ENCODE data around the gene TTC4.
"Not testable (repeated sequence)": the region's sequence is repeated elsewhere in the genome, so short reads cannot be mapped to it uniquely, and the experiment has no call there.

The TTC4 gene

DNA sequence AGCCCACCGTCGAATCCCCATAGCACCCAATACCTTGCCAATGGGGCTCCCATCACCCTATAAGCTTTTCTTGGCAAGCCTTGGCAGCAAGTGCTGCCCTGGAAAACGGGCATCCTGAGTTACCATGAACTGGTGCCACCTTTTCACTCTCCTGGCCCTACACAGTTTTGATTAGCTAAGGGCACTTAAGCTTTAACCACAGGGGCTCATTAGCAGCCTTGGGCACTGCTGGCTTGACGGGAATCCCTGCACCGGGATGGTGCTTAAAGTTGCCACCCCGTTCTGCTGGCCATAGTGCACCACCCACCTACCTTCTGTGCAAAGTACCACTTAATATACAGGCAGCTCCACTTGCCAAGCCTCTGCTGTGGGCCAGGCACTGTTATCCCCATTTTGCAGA, 34.9 kb downstream of the TTC4 start:
- DNase-seq = no peak

DNA sequence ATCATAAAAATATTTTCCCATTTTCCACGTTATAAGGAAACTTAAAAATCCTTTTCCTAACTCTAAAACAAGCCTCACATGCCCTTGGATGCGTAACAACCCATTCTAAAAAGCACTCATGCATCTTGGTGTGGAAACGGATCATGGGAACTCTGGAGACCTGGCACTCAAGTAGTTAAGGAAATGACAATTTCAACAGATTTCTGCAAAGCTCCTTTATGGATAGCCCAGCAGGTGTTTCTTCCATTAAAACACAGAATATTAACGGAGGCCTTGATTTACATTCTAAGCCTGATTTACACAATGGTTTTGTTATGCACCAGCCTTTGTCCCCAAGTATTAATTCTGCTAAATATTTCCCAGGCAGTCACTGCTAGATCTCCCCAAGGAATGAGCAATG, 35.8 kb downstream of the TTC4 start:
- DNase-seq = no peak

DNA sequence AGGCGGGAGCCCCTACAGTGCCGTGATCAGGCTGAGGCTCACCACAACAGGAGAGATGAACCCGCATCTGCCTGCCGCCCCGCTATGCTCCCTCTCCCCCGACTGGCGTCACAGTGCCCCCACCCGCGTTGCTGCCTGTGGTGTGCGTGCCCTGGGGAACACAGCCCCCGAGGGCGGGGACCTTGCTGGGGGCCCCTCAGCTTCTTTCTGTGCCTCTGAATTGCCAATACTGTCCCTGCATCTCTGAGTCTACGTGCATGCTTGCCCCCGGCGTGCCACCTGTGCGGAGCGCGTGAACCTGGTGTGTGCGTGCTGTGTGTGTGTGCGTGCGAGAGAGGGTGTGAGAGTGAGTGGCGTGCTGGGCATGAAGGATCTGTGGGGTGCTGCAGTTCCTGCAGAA, 38.4 kb downstream of the TTC4 start:
- no peak for DNase-seq

DNA sequence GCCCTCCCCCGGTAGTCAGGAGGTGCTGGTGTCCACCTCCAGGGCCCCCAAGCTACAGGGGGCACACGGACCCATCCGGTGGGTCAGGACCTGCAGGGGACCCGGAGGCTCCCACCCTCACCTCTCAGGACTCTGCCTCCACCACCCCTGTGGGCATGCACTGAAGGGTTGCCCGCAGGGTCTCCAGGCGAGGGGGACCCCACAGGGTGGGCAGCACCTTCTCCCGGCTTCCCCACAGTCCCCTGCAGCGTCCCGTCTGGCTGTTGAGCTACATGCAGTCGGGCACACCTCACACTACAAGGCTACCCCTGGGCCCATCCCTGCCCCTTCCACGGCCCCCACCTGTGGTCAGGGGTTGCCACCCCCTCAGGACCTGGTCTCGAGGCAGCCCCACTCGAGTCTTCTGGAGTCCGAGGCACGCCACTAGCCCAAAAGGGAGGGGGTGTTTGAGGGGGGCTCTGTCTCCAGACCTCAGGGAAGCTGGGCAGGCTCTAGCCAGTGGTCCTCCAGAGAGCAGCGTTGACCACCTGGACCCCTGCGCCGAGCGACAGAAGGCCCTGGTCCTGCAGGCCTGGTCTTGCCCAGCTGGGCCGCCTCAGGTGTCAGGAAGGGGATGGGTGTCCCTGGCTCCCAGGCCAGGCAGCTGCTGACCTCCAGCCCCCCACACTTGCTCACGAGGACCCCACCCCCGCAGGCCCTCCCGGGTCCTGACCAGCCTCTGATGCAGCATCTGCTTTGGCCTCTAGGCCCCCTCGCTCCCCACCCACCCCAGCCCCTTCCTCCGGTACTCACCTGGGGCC, 39.0 kb downstream of the TTC4 start:
- DNase-seq = no peak

DNA sequence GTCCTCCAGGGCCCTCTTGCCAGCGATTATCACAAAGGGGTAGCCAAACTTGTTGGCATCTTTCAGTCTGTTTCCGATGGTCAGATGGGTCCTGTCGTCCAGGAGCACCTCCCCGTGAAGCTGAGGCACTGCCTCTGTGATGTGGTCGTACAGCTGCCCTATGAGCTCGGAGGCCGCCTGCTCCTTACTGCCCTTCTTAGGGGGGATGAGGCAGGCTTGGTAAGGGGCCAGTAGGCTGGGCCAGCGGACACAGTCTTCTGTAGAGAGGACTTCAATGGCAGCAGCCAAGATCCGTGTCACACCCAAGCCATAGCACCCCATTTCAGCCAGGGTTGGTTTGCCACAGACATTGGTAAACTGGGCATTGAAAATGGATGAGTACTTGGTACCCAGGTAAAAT, 42.2 kb downstream of the TTC4 start:
- DNase-seq = no peak

GRCh38 chr1:54758678-54759348, 43.2 kb downstream of the TTC4 start:
- DNase-seq = no peak

GRCh38 chr1:54763816-54764132, 48.1 kb downstream of the TTC4 start:
- DNase-seq = no peak

- peak; percentile 98 for DNase-seq
These were observed 48.7 kb downstream of the TTC4 start, which contains the start of gene PARS2 for GRCh38 chr1:54764133-54764921. PARS2 (minus strand) TSS chr1:54764523; CDS start chr1:54759161, 5,362 bp downstream.

GRCh38 chr1:54764922-54765561, 49.4 kb downstream of the TTC4 start:
- DNase-seq = no peak

GRCh38 chr1:54766726-54767125, 51.1 kb downstream of the TTC4 start:
- no peak for DNase-seq

DNA sequence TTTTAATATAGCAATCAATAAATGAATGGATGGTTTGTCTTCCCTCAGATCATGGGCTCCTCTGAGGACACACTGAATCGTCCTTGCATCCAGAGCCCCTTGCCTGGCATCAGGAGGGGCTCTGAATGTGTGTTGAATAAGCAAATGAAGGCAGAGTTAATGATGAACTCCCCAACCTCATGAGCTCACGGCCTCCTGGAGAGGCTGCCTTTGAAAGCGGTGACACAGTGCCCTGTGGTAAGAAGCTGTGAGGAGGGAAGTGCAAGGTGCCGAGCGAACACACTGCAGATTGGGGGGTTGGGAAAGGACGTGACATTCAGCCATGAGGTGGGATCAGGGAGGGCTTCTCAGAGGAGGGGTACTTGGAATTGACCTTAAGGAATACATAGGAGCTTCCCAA, 51.9 kb downstream of the TTC4 start:
- no peak for DNase-seq

- no peak for DNase-seq
These were observed 52.4 kb downstream of the TTC4 start for GRCh38 chr1:54768093-54768492.

DNA sequence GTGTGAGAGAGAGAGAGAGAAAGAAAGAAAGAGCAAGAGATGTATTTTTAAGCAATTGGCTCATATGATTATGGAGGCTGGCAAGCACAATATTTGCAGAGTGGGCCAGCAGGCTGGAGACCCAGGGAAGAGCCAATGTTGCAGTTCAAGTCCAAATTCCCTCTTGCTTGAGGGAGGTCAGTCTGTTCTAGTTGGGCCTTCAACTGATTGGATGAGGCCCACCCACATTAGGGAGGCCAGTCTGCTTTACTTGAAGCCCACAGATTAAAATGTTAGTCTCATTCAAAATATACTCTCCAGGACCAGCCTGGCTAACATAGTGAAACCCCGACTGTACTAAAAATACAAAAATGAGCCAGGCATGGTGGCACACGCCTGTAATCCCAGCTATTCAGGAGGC, 57.3 kb downstream of the TTC4 start:
- no peak for DNase-seq

- DNase-seq = no peak
These were observed 59.3 kb downstream of the TTC4 start for GRCh38 chr1:54774820-54775498.

- not testable (repeated sequence) for DNase-seq
These were observed 60.4 kb downstream of the TTC4 start for GRCh38 chr1:54775828-54776721.

DNA sequence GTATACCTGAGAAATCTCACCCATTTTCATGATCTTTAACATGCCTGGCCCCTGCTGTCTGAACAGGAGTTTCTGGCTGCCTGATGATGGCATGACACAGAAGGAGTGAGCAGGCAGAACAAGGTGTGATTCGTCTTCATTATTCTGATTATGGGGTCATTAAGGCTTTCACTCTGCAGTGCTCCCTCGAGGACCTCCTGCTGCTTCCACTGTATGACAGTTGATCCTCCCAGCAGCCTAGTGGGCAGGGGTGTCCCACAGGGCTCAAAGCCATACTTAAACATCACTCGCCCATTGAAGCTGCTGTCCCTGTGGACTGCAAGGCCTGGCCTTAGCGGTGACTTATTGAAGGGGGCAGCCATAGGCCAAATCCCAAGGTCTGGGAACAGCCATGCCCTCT, 61.4 kb downstream of the TTC4 start:
- no peak for DNase-seq

GRCh38 chr1:54777431-54777830, 61.8 kb downstream of the TTC4 start:
- DNase-seq = no peak

- no peak for DNase-seq
These were observed 65.5 kb downstream of the TTC4 start for GRCh38 chr1:54781023-54781723.

GRCh38 chr1:54782156-54782555, 66.5 kb downstream of the TTC4 start:
- no peak for DNase-seq

DNA sequence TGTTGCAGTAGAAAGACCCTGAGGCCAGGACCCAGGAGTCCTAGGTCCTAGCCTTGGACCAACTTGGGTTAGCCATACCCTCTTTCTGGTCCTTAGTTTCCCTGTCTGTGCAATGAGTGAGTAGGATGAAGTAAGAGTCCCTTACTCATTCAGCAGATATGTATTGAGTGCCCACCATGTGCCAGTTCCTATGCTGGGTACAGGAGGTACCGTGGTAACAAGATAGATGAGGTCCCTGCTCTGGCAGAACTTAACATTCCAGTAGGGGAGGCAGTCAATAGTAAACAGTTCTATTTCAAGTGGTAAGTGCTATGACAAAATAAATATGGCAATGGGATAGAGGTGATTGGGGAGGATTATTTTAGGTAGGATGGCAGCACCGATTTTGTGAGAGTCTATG, 66.9 kb downstream of the TTC4 start:
- DNase-seq = no peak

GRCh38 chr1:54784066-54784465, 68.4 kb downstream of the TTC4 start:
- DNase-seq = no peak
